ENCODE results near the gene STK32B. TPM values are rescaled to one million over a fixed set of nuclear protein-coding genes. Genes with fewer than 3 reads are reported as not detected.

The STK32B gene
- total and polyA plus RNA-seq, 4 donors, result 0.02 to 0.28 (median 0.08) TPM; not detected in 1

GRCh38 chr4:5500165-5500564 is 448.9 kb downstream of the STK32B start:
- 66% methylated on average over 3 of the region's 3 CpGs for WGBS
- Histone ChIP-seq H3K4me1 (ENCODE audit: control insufficient read depth in 4 of 4, insufficient read depth in 4 of 4, low read length in 3 of 4) (no peaks in the 10 kb centered on the region), H3K9me3 (ENCODE audit: control insufficient read depth in 4 of 4, low read length in 3 of 4) (no peaks in the 10 kb centered on the region), H3K36me3 (ENCODE audit: control insufficient read depth in 4 of 4, insufficient read depth in 3 of 4, low read depth in 1 of 4, low read length in 3 of 4) (no peaks in the 10 kb centered on the region), H3K4me3 (ENCODE audit: low read depth in 1 of 3, low read length in 3 of 3) (no peak overlapping the region), H3K27ac (ENCODE audit: low read depth in 1 of 2, low read length in 2 of 2) (no peak overlapping the region), H3K9ac (ENCODE audit: low read depth in 1 of 2, low read length in 2 of 2) (no peak overlapping the region), H3K27me3 (ENCODE audit: control insufficient read depth in 4 of 4, insufficient read depth in 4 of 4, low read length in 3 of 4) (no peaks in the 10 kb centered on the region)
- DNase-seq (ENCODE audit: low spot score), result no peak
- TF ChIP-seq ZBTB33 (IDR thresholded peaks at IDR 0.05) (no peak), YY1 (IDR thresholded peaks at IDR 0.05) (no peak), EGR1 (IDR thresholded peaks at IDR 0.05; ENCODE audit: low read depth in 2 of 2) (no peak), FOXA1 (IDR thresholded peaks at IDR 0.05) (no peak), RAD21 (IDR thresholded peaks at IDR 0.05) (no peak), ATF3 (IDR thresholded peaks at IDR 0.05) (no peak), CTCF (IDR thresholded peaks at IDR 0.05; ENCODE audit: low read depth, low read length, missing input control) (no peak), TAF1 (conservative IDR thresholded peaks at IDR 0.05) (no peak), HNF4G (IDR thresholded peaks at IDR 0.05) (no peak), GABPA (IDR thresholded peaks at IDR 0.05 in 1 of 2, conservative IDR thresholded peaks at IDR 0.05 in 1 of 2) (no peak), HNF4A (conservative IDR thresholded peaks at IDR 0.05) (no peak), REST (IDR thresholded peaks at IDR 0.05) (no peak)

GRCh38 chr4:5503336-5503936 is 452.2 kb downstream of the STK32B start:
- no peak for TF ChIP-seq CTCF (IDR thresholded peaks at IDR 0.05; ENCODE audit: low read depth, low read length, missing input control)
- TF ChIP-seq GABPA (IDR thresholded peaks at IDR 0.05 in 1 of 2, conservative IDR thresholded peaks at IDR 0.05 in 1 of 2), result no peak
- H3K27me3 ChIP-seq (ENCODE audit: control insufficient read depth in 4 of 4, insufficient read depth in 4 of 4, low read length in 3 of 4), result peaks cover 0 to 4% (median 0%) of the 10 kb centered on the region in 4 donors
- H3K27ac ChIP-seq (ENCODE audit: low read depth in 1 of 2, low read length in 2 of 2), result no peak overlapping the region
- DNase-seq (ENCODE audit: low spot score), result no peak
- H3K4me3 ChIP-seq (ENCODE audit: low read depth in 1 of 3, low read length in 3 of 3), result no peak overlapping the region
- 75% methylated on average over 7 of the region's 7 CpGs for WGBS
- no peak overlapping the region for H3K9ac ChIP-seq (ENCODE audit: low read depth in 1 of 2, low read length in 2 of 2)
- H3K36me3 ChIP-seq (ENCODE audit: control insufficient read depth in 4 of 4, insufficient read depth in 3 of 4, low read depth in 1 of 4, low read length in 3 of 4), result no peaks in the 10 kb centered on the region
- H3K4me1 ChIP-seq (ENCODE audit: control insufficient read depth in 4 of 4, insufficient read depth in 4 of 4, low read length in 3 of 4), result no peaks in the 10 kb centered on the region
- H3K9me3 ChIP-seq (ENCODE audit: control insufficient read depth in 4 of 4, low read length in 3 of 4), result no peaks in the 10 kb centered on the region

Measured in liver (tissue), 9 donors.